ACC112 (cell line): Measurements from ENCODE around the gene ADAM17.

Experiments used
- H2AFZ ChIP-seq: fragments of 200-600 bp; sonication (generic); one replicate; pipeline ENCODE4 v1.6.0; 2017; ENCODE audit warnings: antibody characterized with exemption, low read length; ENCODE audit not compliant: unreplicated experiment
- H3K27ac ChIP-seq: fragments of 200-600 bp; sonication (generic); 2 replicates; pipeline ENCODE4 v1.5.1; 2014; ENCODE audit warnings: low read depth, mild to moderate bottlenecking, antibody characterized with exemption, low read length, moderate library complexity
- H3K27me3 ChIP-seq: fragments of 200-600 bp; sonication (generic); 2 replicates; pipeline ENCODE4 v1.6.1; 2014; ENCODE audit warnings: mild to moderate bottlenecking, antibody characterized with exemption, low read length, moderate library complexity, mixed read lengths; ENCODE audit not compliant: insufficient read depth
- H3K36me3 ChIP-seq: fragments of 200-600 bp; sonication (generic); 2 replicates; pipeline ENCODE4 v1.6.1; 2016; ENCODE audit warnings: mild to moderate bottlenecking, antibody characterized with exemption, low read length, moderate library complexity, mixed read lengths; ENCODE audit not compliant: insufficient read depth
- H3K4me1 ChIP-seq: fragments of 200-600 bp; sonication (generic); one replicate; pipeline ENCODE4 v1.6.1; 2016; ENCODE audit warnings: low read length, mixed read lengths; ENCODE audit not compliant: insufficient read depth, unreplicated experiment, control insufficient read depth
- H3K4me3 ChIP-seq: fragments of 200-600 bp; sonication (generic); 2 replicates; pipeline ENCODE4 v1.5.1; 2014; ENCODE audit warnings: mild to moderate bottlenecking, low read depth, low read length
- H3K79me2 ChIP-seq: fragments of 200-600 bp; sonication (generic); one replicate; pipeline ENCODE4 v1.6.0; 2016; ENCODE audit warnings: low read length; ENCODE audit not compliant: control insufficient read depth, unreplicated experiment, insufficient read depth

The ADAM17 gene

GRCh38 chr2:9472511-9472910 is 83.1 kb downstream of the ADAM17 start:
- Histone ChIP-seq H3K36me3 (0 out of 2 replicates have a peak, but pooled peaks cover 8% of the 10 kb centered on the region), H3K27ac (no peak overlapping the region), H2AFZ (no peak overlapping the region), H3K27me3 (no peaks in the 10 kb centered on the region), H3K4me1 (peaks cover 10% of the 10 kb centered on the region), H3K4me3 (no peak overlapping the region), H3K79me2 (peaks cover 20% of the 10 kb centered on the region)

DNA sequence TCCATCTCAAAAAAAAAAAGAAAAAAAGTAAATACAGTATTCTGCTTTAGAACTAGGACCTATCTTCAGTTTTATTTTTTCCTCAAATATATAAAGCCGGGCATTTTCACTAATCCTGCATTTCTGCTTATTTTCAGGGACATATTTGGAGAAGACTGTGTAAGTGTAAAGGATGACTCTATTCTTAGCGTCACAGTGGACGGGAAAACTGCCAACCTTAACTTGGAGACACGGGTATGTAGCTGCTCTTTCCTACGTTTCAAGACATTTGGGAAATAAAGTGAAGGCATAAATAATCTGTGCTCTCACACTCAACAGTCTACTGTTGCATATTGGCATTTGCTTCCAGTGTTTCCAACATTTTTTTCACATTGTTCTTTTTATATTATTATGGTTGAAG is 84.4 kb downstream of the ADAM17 start:
- Histone ChIP-seq H3K27me3 (no peaks in the 10 kb centered on the region), H3K4me1 (peaks cover 7% of the 10 kb centered on the region), H2AFZ (no peak overlapping the region), H3K27ac (no peak overlapping the region), H3K79me2 (peaks cover 7% of the 10 kb centered on the region), H3K36me3 (no peaks in the 10 kb centered on the region), H3K4me3 (no peak overlapping the region)

DNA sequence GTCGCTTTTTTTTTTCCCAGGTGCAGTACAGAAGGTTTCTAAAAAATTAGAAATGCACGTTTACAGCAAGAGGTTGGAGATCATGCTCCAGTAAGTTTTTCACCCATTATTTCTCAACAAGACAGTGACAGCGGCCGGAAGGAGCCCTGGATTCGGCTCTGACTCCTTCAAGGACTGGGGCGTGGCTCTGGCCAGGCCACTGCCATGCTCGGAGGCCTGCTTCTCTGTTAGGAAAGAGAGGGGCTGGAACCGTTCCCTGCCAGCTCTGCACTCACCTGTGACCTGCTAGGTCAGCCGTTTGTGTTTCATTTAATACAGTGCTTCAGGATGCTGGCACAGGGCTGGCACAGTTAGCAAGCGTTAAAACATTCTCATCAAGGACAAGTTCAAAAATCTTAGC is 87.9 kb downstream of the ADAM17 start:
- H3K36me3 ChIP-seq: no peaks in the 10 kb centered on the region
- no peak overlapping the region for H3K4me3 ChIP-seq
- no peaks in the 10 kb centered on the region for H3K79me2 ChIP-seq
- H3K27ac ChIP-seq: no peak overlapping the region
- H3K4me1 ChIP-seq: no peaks in the 10 kb centered on the region
- H2AFZ ChIP-seq: no peak overlapping the region
- H3K27me3 ChIP-seq: no peaks in the 10 kb centered on the region

- no peaks in the 10 kb centered on the region for H3K4me1 ChIP-seq
- no peak overlapping the region for H3K4me3 ChIP-seq
- no peak overlapping the region for H2AFZ ChIP-seq
- no peaks in the 10 kb centered on the region for H3K36me3 ChIP-seq
- no peak overlapping the region for H3K27ac ChIP-seq
- no peaks in the 10 kb centered on the region for H3K79me2 ChIP-seq
- H3K27me3 ChIP-seq: no peaks in the 10 kb centered on the region
These were observed 89.4 kb downstream of the ADAM17 start for GRCh38 chr2:9466147-9466683.

- H3K4me1 ChIP-seq: no peaks in the 10 kb centered on the region
- no peaks in the 10 kb centered on the region for H3K27me3 ChIP-seq
- 0 out of 2 replicates have a peak, but pooled peaks cover 4% of the 10 kb centered on the region for H3K36me3 ChIP-seq
- H2AFZ ChIP-seq: no peak overlapping the region
- no peaks in the 10 kb centered on the region for H3K79me2 ChIP-seq
- H3K4me3 ChIP-seq: no peak overlapping the region
- no peak overlapping the region for H3K27ac ChIP-seq
These were observed 90.5 kb downstream of the ADAM17 start for GRCh38 chr2:9465170-9465569.

DNA sequence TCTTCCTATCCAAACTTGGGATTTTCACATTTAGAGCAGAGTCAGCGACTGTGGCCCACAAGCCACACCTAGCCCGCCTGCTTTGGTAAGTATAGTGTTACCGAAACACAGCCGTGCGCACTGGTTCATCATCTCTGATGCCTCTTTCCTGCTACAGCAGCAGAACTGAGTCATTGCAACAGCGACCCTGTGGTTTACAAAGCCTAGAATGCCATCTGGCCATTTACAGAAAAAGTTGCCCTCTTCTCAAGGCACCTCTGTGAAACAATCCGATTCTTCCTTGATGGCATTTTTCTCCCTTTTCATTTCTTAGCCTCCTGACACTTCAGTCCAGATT is 92.0 kb downstream of the ADAM17 start:
- H3K4me3 ChIP-seq: no peak overlapping the region
- H3K27me3 ChIP-seq: no peaks in the 10 kb centered on the region
- H3K4me1 ChIP-seq: no peaks in the 10 kb centered on the region
- no peaks in the 10 kb centered on the region for H3K79me2 ChIP-seq
- H3K36me3 ChIP-seq: 0 out of 2 replicates have a peak, but pooled peaks cover 4% of the 10 kb centered on the region
- H2AFZ ChIP-seq: no peak overlapping the region
- no peak overlapping the region for H3K27ac ChIP-seq

- no peak overlapping the region for H3K27ac ChIP-seq
- no peaks in the 10 kb centered on the region for H3K4me1 ChIP-seq
- no peak overlapping the region for H3K4me3 ChIP-seq
- 0 out of 2 replicates have a peak, but pooled peaks cover 4% of the 10 kb centered on the region for H3K36me3 ChIP-seq
- H3K79me2 ChIP-seq: no peaks in the 10 kb centered on the region
- H2AFZ ChIP-seq: no peak overlapping the region
- no peaks in the 10 kb centered on the region for H3K27me3 ChIP-seq
These were observed 92.5 kb downstream of the ADAM17 start for GRCh38 chr2:9462886-9463697.

DNA sequence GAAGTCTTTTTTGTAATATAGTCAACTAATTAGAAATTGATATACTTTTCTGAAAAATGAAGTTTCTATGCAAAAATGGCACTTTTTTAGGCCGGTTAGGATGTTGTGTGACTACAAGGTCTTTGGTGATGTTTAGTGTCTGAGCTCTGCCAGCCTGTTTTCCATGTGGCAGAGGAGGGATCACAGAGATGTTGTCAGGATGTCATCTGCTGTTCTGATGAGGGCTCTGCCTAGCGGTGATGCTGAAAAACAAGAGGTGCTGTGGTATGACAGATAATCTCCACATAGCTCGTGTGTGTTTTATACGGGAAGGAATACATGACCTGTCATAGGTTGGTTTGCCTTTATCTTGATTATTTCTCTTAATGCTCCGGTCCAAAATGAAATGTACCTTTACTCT is 93.3 kb downstream of the ADAM17 start:
- no peaks in the 10 kb centered on the region for H3K4me1 ChIP-seq
- no peak overlapping the region for H2AFZ ChIP-seq
- no peaks in the 10 kb centered on the region for H3K79me2 ChIP-seq
- peaks cover 4% of the 10 kb centered on the region; the same call in 1 of the 2 replicates for H3K36me3 ChIP-seq
- no peak overlapping the region for H3K4me3 ChIP-seq
- H3K27ac ChIP-seq: no peak overlapping the region
- H3K27me3 ChIP-seq: no peaks in the 10 kb centered on the region

- Histone ChIP-seq H3K27ac (no peak overlapping the region), H3K36me3 (peaks cover 12% of the 10 kb centered on the region; the same call in 1 of the 2 replicates)
These were observed 94.6 kb downstream of the ADAM17 start for GRCh38 chr2:9461079-9461478.

DNA sequence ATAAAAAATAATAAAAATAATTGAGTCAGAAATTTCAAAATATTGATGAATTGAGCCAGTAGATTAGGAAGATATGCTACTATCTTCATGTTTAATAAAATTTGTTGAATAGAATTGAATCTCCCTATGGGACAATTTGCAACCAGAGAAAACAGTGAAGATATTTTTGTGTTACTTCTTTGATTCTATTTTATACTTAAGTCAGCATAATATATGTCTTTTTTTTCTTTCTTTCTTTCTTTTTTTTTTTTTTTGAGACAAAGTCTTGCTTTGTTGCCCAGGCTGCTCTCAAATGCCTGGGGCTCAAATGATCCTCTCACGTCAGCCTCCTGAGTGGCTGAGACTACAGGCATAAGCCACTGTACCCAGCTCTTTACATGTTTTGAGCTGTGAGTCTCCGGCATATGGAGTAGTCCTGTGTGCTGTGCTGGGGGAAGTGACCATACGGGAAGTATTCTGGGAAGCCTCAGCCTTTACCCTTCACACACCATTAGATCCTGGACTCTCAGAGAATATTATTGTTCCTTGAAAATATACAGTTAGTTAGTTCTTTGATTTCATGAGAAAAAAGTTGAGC is 95.1 kb downstream of the ADAM17 start:
- Histone ChIP-seq H3K4me1 (no peaks in the 10 kb centered on the region), H3K36me3 (peaks cover 14% of the 10 kb centered on the region; the same call in 1 of the 2 replicates), H3K27me3 (no peaks in the 10 kb centered on the region), H2AFZ (no peak overlapping the region), H3K79me2 (no peaks in the 10 kb centered on the region), H3K27ac (no peak overlapping the region), H3K4me3 (no peak overlapping the region)

More at GRCh38 chr2:9461079-9461478, 94.6 kb downstream of the ADAM17 start:
- Histone ChIP-seq H3K4me3 (no peak overlapping the region), H3K4me1 (no peaks in the 10 kb centered on the region), H3K79me2 (no peaks in the 10 kb centered on the region), H2AFZ (no peak overlapping the region), H3K27me3 (no peaks in the 10 kb centered on the region)

- no peaks in the 10 kb centered on the region for H3K79me2 ChIP-seq
- no peaks in the 10 kb centered on the region for H3K27me3 ChIP-seq
- H3K4me1 ChIP-seq: no peaks in the 10 kb centered on the region
- H3K36me3 ChIP-seq: peaks cover 9% of the 10 kb centered on the region
- no peak overlapping the region for H2AFZ ChIP-seq
- H3K27ac ChIP-seq: no peak overlapping the region
- no peak overlapping the region for H3K4me3 ChIP-seq
These were observed 104.4 kb downstream of the ADAM17 start for GRCh38 chr2:9451231-9451630.
